DMS 273 treated with DMSO at 0.1 percent for 48 hours (cell line): Measurements from ENCODE around the gene SMIM35.
"Not testable (repeated sequence)": the region's sequence is repeated elsewhere in the genome, so short reads cannot be mapped to it uniquely, and the experiment has no call there.

ENCODE experiments used
- DNase-seq: peaks from one replicate; lab custom pipeline; 2025; lab: John Stamatoyannopoulos, UW

Gene SMIM35

GRCh38 chr11:117980280-117980679 lies 106.5 kb downstream of the SMIM35 start:
- DNase-seq, result no peak

GRCh38 chr11:117979481-117980211 lies 107.1 kb downstream of the SMIM35 start:
- no peak for DNase-seq

DNA sequence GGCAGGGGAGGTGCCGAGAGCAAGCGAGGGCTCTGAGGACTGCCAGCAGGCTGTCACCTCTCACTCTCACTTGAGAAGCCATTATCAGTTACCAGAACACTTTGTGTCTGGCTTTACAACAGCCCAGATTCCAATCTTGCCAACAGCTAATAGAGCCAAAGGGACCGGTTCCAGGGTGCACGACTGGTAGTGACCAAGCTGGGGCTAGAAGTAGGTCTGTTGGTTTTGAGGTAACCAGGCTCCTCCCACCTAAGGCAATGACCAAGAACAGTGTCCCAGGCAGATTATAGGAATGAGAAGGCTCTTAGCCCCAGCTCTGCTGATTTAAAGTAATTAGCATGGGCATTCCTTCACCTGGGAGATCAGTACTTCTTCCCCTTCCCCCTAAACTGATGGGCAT lies 107.8 kb downstream of the SMIM35 start:
- no peak for DNase-seq

GRCh38 chr11:117978291-117978910 lies 108.4 kb downstream of the SMIM35 start:
- DNase-seq, result not testable (repeated sequence)

GRCh38 chr11:117977612-117978264 lies 109.0 kb downstream of the SMIM35 start:
- DNase-seq, result not testable (repeated sequence)

GRCh38 chr11:117977029-117977428 lies 109.7 kb downstream of the SMIM35 start:
- DNase-seq, result no peak

DNA sequence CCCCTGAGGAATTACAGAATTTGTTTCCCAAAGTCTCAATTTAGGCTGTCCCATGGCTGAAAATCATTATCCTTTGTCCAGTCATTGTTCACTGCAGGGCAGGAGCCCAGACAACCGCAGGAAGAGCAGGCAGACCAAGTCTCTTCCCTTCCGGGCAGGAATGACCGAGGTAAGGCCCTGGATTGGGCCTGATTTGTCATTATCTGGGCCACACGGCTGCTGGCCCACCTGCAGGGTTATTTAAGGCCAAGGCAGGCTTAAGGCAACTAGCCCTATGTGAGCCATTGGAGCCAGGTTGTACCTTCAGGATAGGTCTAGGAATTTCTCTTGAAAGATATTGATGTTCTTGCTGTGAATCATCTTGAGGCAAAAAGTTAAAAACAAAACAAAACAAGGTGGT lies 110.3 kb downstream of the SMIM35 start:
- no peak for DNase-seq

DNA sequence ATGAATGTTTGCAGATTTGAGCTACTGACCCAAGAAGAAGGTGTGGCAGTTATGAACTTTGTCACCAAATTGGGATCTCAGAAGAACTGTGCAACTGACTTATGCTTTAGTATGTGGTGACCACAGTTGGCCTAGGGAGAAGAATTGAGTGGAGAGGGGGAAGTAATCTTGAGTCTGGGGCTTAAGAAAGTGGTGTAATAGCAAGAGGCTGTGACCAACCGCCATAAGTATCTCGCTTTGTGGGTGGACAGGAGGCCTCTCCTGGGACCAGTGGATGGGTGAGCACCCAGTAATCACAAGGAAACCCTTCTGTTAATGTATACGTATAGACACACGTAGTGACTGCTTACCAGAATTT lies 113.3 kb downstream of the SMIM35 start:
- DNase-seq, result no peak

GRCh38 chr11:117972629-117973502 lies 113.9 kb downstream of the SMIM35 start:
- DNase-seq, result no peak

GRCh38 chr11:117972044-117972443 lies 114.7 kb downstream of the SMIM35 start:
- DNase-seq, result no peak

GRCh38 chr11:117970400-117971024 lies 116.3 kb downstream of the SMIM35 start:
- no peak for DNase-seq

- DNase-seq, result no peak
Measured at GRCh38 chr11:117969160-117969991, 117.4 kb downstream of the SMIM35 start.

DNA sequence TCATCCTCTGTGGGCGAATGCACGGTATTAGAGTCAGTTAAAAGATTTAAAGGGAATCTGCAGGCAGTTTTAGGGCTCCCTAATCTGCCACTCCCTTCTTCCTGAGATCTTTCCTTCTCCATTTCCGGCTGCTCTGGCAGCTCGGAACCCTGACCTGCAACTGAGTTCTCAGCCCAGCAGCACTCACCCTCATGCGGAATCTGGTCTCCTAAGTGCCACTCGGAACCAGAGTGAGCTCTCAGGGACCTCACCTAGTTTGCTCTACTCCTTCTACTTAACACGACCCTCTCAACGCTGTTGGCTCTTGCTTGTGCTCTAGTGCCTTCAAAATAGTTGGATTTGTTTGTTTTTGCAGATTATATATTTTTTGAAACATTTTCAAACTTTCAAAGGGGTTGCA lies 119.9 kb downstream of the SMIM35 start:
- DNase-seq, result no peak

GRCh38 chr11:117962826-117963225 lies 123.9 kb downstream of the SMIM35 start:
- DNase-seq, result no peak

DNA sequence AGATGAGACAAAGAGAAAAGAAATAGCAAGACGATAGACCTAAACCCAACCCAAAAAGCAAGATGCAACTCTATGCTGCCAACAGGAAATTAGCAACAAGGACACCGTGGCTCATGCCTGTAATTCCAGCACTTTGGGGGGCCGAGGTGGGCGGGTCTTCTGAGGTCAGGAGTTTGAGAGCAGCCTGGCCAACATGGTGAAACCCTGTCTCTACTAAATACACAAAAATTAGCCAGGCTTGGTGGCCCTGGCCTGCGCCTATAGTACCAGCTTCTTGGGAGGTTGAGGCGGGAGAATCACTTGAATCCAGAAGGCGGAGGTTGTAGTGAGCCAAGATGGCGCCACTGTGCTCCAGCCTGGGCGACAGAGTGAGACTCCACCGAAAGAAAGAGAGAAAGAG lies 124.9 kb downstream of the SMIM35 start:
- DNase-seq, result no peak

- DNase-seq, result no peak
Measured at GRCh38 chr11:117960406-117960805, 126.4 kb downstream of the SMIM35 start.

DNA sequence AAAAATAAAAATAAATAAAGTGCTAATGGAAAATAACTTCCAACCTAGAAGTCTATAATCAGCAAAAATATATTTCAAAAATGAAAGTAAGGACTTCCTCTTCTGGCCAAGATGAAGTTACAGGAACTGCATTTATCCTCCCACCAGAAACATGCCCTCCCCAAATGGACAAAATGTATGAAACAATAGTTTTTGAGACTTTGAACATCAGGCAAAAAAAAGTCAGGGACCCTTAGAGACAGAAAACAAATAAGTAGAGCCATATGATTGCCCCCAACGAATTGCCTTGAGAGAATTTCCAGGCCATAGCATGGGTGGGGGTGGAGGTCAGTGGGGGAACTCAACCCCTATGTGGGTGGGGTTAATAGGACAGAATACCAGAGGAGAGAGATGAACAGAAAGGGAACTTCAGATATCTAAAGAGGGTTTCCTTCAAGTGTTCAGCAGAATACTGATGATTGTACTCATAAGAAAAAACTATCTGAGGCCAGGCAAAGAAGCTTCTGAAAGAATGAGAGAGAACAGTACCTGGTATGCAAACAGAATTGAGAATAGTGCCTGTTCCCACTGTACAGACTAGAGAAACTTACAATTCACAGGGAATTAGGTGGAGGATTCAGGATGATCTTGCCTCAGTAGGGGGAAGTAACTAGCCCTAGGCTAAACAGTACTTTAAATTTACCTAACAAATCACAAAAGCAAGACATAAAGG lies 127.2 kb downstream of the SMIM35 start:
- no peak for DNase-seq

- no peak for DNase-seq
Measured at GRCh38 chr11:117958949-117959348, 127.8 kb downstream of the SMIM35 start.
